NCI-H2171 (cell line): Measurements from ENCODE around the gene CDH12.
"Not testable (repeated sequence)": the region's sequence is repeated elsewhere in the genome, so short reads cannot be mapped to it uniquely, and the experiment has no call there.

ENCODE experiments used
- DNase-seq: peaks from one replicate; lab custom pipeline; 2025; lab: John Stamatoyannopoulos, UW

Gene CDH12

GRCh38 chr5:22852807-22853660 lies at the start of gene CDH12:
CDH12 (minus strand) TSS chr5:22853344.
- DNase-seq = peak; percentile 82

DNA sequence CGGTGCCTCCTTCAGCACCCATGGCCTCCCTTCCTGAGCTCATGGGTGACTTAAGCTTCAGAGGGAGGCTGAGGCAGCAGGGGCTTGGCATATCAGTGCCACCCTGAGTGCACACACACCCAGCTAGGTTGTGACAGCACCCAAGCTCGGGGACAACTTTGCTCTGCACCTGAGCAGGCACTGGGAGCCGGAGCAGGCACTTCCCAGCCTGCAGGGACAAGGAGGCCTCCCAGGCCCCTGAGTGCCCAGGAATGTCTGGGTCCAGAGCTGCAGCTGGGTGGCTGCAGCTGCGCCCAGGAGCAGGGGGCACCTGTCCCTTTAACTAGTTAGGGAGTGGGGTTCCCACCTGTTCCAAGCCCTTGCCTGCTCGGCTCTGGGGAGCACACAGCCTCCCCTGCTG lies 48.7 kb upstream of the CDH12 start:
- DNase-seq = no peak

GRCh38 chr5:22900801-22901310 lies 47.7 kb upstream of the CDH12 start:
- no peak for DNase-seq

GRCh38 chr5:22899341-22899740 lies 46.2 kb upstream of the CDH12 start:
- no peak for DNase-seq

DNA sequence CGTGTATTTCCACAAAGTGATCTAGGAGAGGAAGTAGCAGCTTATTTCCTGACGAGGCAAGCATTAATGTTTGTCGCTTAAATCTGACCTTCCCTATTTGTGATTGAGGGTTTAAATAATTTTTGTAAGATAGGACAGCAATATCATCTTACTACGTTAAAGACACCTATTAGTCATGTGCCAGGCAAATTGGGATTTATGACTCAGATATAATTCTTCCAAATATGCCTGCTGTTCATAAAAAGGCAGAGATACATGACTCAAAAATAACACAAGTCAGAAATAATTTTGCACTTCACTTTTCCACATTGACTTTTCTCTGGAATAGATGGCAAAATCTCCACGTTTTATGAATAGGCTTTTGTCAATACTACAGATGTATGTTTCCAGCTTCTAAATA lies 43.0 kb upstream of the CDH12 start:
- no peak for DNase-seq

DNA sequence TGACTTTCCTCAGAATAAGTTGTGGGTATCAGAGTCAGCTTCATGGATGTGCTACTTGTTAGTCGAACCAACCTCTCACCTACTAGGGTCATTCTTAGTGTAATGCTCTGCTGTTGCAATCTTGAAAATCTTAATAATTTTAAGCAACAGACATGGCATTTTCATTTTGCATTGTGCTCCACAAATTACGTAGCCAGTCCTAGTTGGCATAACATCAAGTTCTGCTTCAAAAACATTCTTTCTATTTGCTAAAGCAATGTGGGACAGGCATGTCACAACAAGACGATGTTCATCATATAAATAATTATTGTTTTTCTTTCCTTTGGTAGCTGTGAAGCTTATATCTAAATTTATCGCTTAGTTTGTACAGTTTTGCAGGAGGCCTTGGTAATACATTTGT lies 39.3 kb upstream of the CDH12 start:
- no peak for DNase-seq

- peak; percentile 22 for DNase-seq
Observed at GRCh38 chr5:22889720-22890119, 36.6 kb upstream of the CDH12 start.

- DNase-seq = no peak
Observed at GRCh38 chr5:22887566-22887965, 34.4 kb upstream of the CDH12 start.

- not testable (repeated sequence) for DNase-seq
Observed at GRCh38 chr5:22858911-22859310, 5.8 kb upstream of the CDH12 start.

DNA sequence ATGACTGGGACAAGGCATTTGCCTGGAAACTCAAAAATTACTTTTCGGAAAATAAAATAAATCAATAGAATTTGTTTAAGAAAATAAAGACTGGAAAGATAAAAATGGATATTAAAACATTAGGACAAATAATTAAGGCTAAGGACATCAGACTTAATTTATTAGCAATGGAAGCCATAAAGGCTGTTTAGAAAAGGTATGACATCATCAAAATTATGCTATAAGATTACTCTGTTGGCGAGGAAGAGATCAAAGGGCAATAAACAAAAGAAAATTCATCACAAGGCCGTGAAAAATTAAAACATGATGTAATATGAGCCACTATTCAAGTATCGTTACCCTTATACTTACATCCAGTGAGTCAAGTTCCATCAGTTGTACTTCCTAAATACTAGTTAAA lies 2.7 kb upstream of the CDH12 start:
- no peak for DNase-seq

DNA sequence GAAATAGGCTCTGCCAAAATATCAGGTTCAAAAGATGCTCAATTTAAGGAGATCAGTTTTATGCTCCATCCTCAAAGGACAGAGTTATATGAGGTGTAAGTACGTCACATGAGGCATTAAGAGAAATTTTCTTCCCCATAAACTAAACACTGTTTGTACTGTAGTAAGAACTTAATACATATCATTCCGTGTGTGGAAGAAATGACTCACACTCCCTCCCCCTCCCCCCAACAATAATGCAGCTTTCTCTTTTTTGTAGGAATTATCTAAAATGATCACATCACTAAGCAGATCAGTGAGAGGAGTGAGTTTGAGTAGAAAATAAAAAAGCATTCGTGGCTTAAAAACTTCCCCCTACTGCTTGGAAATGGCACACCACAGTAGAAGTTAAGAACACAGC lies 2.2 kb downstream of the CDH12 start:
- no peak for DNase-seq

DNA sequence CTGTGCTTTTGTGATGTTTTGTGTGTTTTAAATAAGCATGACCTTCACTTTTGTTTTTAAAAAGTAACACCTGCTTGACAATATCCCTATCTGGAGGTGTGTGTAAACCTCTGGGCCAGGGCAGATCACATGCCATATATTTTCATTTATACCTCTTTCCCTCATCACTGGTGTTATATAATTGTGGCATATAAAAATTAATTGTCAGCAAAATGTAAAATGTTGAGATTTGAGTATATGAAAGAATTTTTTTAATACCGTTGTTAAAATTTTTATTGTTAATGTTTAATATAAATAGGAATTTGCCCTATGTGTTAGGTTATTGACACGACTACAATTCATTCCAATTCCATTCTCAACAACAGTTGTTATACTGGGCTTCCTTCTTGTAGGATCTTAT lies 6.5 kb downstream of the CDH12 start:
- DNase-seq = no peak

DNA sequence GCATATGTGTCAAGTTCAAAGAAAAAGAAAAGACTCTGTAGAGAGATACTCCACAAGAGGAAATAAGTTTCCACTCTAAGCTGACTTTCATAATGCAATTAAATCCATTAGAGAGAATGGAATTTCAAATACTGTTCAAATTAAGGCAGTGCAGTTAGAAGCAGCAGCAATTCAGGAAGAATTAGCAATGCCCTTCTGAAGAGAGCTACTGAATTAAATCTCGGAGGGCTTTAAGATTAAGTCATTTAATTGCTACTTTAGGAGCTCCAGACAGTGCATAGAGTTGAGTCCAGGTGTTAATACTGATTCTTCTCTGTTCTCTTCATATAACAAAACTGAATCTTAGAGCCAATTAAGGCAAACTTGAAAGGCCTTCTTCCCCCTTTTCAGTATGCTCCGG lies 8.5 kb downstream of the CDH12 start:
- no peak for DNase-seq

DNA sequence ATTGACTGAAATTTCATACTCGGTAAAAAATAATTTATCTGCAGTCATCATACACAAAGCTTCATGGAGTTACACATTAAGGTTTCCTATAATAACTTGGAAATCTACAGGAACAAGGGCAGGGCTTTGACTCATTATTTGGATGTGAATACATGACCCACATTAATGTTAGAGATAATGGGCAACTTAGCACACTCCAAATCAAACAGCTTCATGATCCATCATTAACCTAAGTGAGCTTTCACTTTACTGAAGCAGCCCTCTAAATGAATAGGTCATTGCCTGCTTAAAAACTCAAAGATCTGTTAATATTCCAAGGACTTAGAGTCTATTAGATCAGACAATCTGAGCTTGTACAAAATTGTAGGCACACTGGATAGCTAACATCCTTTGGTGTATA lies 9.0 kb downstream of the CDH12 start:
- no peak for DNase-seq

DNA sequence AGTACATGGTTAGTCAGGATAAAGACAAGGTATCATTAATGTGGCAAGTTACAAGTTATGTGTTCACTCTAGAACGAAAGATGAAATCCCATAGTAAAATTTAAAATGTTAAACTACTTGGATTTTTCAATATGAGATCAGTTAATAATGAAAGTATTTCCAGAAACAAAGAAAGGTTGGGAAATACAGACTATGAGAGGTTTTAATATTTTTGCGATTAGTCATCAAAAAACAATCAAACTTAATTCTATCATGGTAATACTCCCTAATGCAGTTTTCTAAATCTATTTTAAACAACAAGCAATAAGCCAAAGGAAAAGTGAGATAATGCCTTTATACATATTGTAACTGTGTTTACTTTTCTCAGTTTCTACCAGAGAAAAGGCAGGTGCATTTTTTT lies 10.6 kb downstream of the CDH12 start:
- no peak for DNase-seq

- DNase-seq = no peak
Observed at GRCh38 chr5:22837803-22838202, 15.3 kb downstream of the CDH12 start.

- DNase-seq = peak; percentile 46
Observed at GRCh38 chr5:22835686-22836085, 17.5 kb downstream of the CDH12 start.

DNA sequence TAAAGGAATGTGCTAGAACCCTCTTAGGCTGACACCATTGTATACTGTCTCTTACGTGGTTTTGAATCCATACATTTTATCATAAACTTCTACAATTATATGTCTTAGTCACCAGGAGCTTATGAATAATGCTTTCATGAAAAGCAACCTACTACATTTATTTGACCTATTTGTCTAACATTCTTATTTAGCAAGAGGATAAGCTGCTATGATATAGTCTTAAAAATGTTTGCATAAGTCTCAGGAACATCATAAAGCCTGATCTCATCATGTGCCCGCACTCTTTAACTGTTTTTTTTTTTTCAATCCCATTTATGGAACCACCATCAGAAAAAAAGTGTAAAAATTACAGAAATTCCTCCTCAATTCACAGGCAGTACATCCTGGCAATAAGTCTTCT lies 59.7 kb downstream of the CDH12 start:
- DNase-seq = no peak

DNA sequence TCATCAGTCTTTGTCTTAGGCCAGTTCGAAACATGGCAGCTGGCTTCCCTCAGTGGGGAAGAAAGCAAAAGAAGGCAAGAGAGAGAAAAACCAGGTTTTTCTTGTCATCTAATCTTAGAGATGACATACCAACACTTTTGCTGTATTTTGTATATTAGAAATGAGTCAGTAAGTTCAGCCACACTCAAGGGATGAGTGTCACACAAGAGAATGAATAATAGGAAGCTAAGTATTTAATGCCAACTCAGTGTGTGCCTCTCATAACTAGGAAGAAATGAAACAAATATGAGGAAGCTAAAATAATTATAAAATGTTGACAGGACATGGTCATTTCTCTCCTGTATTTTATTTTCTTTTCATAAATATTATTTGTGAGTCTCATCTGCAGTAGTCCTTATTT lies 65.3 kb downstream of the CDH12 start:
- no peak for DNase-seq

GRCh38 chr5:22787398-22787797 lies 65.7 kb downstream of the CDH12 start:
- no peak for DNase-seq

GRCh38 chr5:22780756-22781155 lies 72.4 kb downstream of the CDH12 start:
- no peak for DNase-seq

GRCh38 chr5:22779499-22779898 lies 73.6 kb downstream of the CDH12 start:
- DNase-seq = no peak

GRCh38 chr5:22776285-22776684 lies 76.9 kb downstream of the CDH12 start:
- DNase-seq = no peak

GRCh38 chr5:22774214-22774613 lies 78.9 kb downstream of the CDH12 start:
- not testable (repeated sequence) for DNase-seq
